Transverse colon (tissue), 4 donors: ENCODE measurements around the gene KIF20B. TPM values are rescaled to one million over a fixed set of nuclear protein-coding genes. Genes with fewer than 3 reads are reported as not detected.

Source experiments
- DNase-seq: peaks from one replicate; pipeline ENCODE4 v3.0.0-alpha.2; 2019
- H3K27ac ChIP-seq, 4 donors: fragments of 200-600 bp; sonication (generic); 2 replicates each; pipeline ENCODE4 v1.5.1; 2016 to 2018; ENCODE audit warnings: inconsistent platforms in 4 of 4
- H3K27me3 ChIP-seq: fragments of 200-600 bp; sonication (generic); 2 replicates; pipeline ENCODE4 v1.5.1; 2017; ENCODE audit warnings: inconsistent platforms
- H3K36me3 ChIP-seq, 4 donors: fragments of 200-600 bp; sonication (generic); 2 replicates each; pipeline ENCODE4 v1.5.1; 2017 to 2019; ENCODE audit warnings: inconsistent platforms in 4 of 4
- H3K4me1 ChIP-seq, 4 donors: fragments of 200-600 bp; sonication (generic); 2 replicates each; pipeline ENCODE4 v1.5.1; 2017 to 2020; ENCODE audit warnings: inconsistent platforms in 4 of 4
- H3K4me3 ChIP-seq, 4 donors: fragments of 200-600 bp; sonication (generic); 1 replicate in 1 of 4; 2 replicates in 3 of 4; pipeline versions ENCODE4 v1.5.1 to v1.6.1; 2017 to 2019; ENCODE audit warnings: inconsistent platforms in 4 of 4
- H3K9me3 ChIP-seq, 2 donors: fragments of 200-600 bp; sonication (generic); 2 replicates each; pipeline ENCODE4 v1.5.1; 2017 to 2019; ENCODE audit warnings: inconsistent platforms in 2 of 2
- EP300 ChIP-seq: sonication (generic); formaldehyde crosslinking; IDR thresholded peaks from one replicate; pipeline ENCODE4 v1.6.1; 2017; ENCODE audit warnings: antibody characterized with exemption, low read depth
- POLR2A ChIP-seq: fragments of 450-650 bp; IDR thresholded peaks from one replicate; pipeline ENCODE4 v1.6.1; 2016; ENCODE audit warnings: antibody characterized with exemption, mild to moderate bottlenecking, moderate library complexity
- POLR2AphosphoS5 ChIP-seq, 3 donors: sonication (generic); formaldehyde crosslinking; IDR thresholded peaks; one replicate each; pipeline ENCODE4 v1.6.1; 2016; ENCODE audit warnings: antibody characterized with exemption in 3 of 3
- WGBS, 2 donors: methylation state at CpG; one replicate each; pipeline ENCODE4 v1.1.5; 2018; ENCODE audit warnings: low coverage in 1 of 2; 5-methylcytosine and 5-hydroxymethylcytosine counted together
- in situ Hi-C, 4 donors: fragments of 200-750 bp; cut with MboI; loops; one replicate each; pipeline versions ENCODE4 v1.15.0 to v1.15.1; 2017; ENCODE audit warnings: low sequenced_read_pairs in 3 of 4, low pct_ligation_motif_present in 1 of 4, low pct_unique_long_range_greater_than_20kb in 1 of 4
- intact Hi-C: fragments of 100-400 bp; cut with DNase I; formaldehyde crosslinking; loops from one replicate; pipeline ENCODE4 v1.15.1; 2023; ENCODE audit warnings: low total_unique reads
- total RNA-seq, 4 donors: library from RNA; depleted of rRNA; stranded (reverse); fragments of >200 nt; gene quantifications; one replicate each; pipeline ENCODE4 v1.1.0, GENCODE V29; 2016
- TF ChIP-seq, protein P1 (sequence below), 5 experiments: fragments of 200-600 bp in 3 of 5; fragments of 450-650 bp in 2 of 5; sonication (generic) in 3 of 5; IDR thresholded peaks; 1 replicate in 2 of 5; 2 replicates in 3 of 5; pipeline ENCODE4 v1.5.1; 2016 to 2017; ENCODE audit warnings: antibody characterized with exemption in 5 of 5, inconsistent platforms in 3 of 5, mild to moderate bottlenecking in 2 of 5, moderate library complexity in 1 of 5

The KIF20B gene
- total RNA-seq, 4 donors from 2014 or later, result 0.37 to 3.3 (median 2.5) TPM

DNA sequence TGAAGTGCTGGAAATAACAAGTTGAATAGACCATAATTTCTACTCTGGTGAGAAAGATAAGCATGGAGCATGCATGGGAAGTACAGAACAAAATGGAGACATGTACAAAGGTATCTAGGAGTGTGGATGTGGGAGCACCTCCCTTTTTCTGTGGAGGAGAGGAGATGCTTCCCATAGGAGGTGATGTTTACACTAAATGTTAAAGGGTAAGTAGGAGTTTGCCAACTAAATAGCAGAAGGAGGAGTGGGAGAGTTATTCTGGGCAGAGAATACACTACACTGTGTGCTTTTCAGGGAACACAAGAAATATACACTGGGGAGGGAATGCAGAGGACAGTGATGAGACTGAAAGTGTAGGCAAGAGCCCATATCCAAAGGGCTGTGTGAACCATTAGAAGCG is 35.3 kb upstream of the KIF20B start:
- no peak overlapping the region for H3K4me3 ChIP-seq
- no peaks in the 10 kb centered on the region for H3K27me3 ChIP-seq
- peaks cover 0 to 22% (median 3%) of the 10 kb centered on the region in 4 donors for H3K4me1 ChIP-seq
- H3K27ac ChIP-seq, result no peak overlapping the region
- TF ChIP-seq EP300 (no peak), POLR2AphosphoS5 (IDR thresholded peaks at IDR 0.05) (no peak), POLR2A (no peak)
- TF ChIP-seq, protein P1, sequence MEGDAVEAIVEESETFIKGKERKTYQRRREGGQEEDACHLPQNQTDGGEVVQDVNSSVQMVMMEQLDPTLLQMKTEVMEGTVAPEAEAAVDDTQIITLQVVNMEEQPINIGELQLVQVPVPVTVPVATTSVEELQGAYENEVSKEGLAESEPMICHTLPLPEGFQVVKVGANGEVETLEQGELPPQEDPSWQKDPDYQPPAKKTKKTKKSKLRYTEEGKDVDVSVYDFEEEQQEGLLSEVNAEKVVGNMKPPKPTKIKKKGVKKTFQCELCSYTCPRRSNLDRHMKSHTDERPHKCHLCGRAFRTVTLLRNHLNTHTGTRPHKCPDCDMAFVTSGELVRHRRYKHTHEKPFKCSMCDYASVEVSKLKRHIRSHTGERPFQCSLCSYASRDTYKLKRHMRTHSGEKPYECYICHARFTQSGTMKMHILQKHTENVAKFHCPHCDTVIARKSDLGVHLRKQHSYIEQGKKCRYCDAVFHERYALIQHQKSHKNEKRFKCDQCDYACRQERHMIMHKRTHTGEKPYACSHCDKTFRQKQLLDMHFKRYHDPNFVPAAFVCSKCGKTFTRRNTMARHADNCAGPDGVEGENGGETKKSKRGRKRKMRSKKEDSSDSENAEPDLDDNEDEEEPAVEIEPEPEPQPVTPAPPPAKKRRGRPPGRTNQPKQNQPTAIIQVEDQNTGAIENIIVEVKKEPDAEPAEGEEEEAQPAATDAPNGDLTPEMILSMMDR (IDR thresholded peaks at IDR 0.05), result no peak
- intact Hi-C loops (no loop called here), in situ Hi-C loops (no loop called here)
- DNase-seq, result no peak
- H3K9me3 ChIP-seq, result no peaks in the 10 kb centered on the region
- WGBS, 2 donors, result 83 to 90% methylated on average over 1 of the region's 1 CpG
- no peaks in the 10 kb centered on the region for H3K36me3 ChIP-seq

DNA sequence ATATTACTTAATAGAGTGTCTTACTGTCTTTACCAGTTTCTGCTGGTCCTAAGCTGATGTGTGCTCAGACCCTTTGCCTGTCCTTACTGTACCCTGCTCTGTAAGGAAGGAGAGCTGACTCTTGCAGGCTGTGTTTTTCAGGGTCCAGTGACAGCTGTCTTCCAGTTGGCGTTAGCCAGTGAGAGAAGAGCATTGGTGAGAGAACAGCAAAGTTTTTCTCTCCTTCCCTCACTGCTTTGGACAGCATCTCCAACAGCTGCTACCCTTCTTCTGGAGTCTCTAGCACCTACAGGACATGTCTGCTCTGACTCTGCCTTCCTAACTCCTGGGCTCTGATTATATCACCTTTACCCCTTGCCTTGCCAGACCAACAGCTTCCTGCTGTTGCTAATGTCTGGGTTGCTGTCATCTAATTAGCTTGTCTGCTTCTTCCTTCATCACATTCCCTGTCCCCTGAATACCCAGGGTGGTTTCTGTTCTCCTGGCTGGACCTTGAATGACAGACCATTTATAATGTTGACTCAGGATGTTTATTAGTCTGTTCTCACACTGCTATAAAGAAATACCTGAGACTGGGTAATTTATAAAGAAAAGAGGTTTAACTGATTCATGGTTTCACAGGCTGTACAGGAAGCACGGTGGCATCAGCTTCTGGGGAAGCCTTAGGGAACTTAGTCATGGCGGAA is 32.9 kb upstream of the KIF20B start:
- DNase-seq, result peak; percentile 27
- intact Hi-C loops (no loop called here), in situ Hi-C loops (no loop called here)
- Histone ChIP-seq H3K4me1 (peaks cover 0 to 22% (median 3%) of the 10 kb centered on the region in 4 donors), H3K27ac (peak overlapping the region in 3 of 4 donors; percentile 56 to 82 (median 75)), H3K4me3 (no peak overlapping the region), H3K27me3 (no peaks in the 10 kb centered on the region), H3K9me3 (no peaks in the 10 kb centered on the region), H3K36me3 (no peaks in the 10 kb centered on the region)
- 50% methylated on average over 3 of the region's 3 CpGs; no CpG with 5 or more reads in 1 of the 2 donors for WGBS, 2 donors
- TF ChIP-seq POLR2A, result peak; percentile 61
- TF ChIP-seq, protein P1 (IDR thresholded peaks at IDR 0.05), result no peak
- TF ChIP-seq POLR2AphosphoS5 (IDR thresholded peaks at IDR 0.05), result peak in 2 of 3 donors; percentile 58 to 59

DNA sequence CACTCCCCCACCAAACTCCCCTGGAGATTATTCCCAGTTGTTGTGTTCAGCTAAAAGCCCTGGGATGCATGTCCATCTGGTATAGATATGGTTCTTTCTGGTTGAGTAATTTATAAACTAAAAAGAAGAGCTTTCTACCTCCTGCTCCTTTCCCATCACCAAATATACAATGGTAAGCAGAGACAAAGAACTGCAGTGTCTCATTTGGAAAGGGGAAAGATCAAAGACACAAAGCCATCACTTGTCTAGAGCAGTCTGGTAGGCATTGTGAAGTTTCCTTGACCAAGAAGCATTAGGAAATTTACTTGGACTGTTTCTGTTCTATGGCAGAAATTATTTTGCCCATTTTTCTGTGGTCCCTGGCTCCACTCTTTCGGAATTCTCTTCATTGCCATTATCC is 31.4 kb upstream of the KIF20B start:
- no peak for DNase-seq
- Histone ChIP-seq H3K27me3 (no peaks in the 10 kb centered on the region), H3K9me3 (no peaks in the 10 kb centered on the region), H3K27ac (no peak overlapping the region), H3K4me1 (peaks cover 0 to 17% (median 0%) of the 10 kb centered on the region in 4 donors), H3K36me3 (no peaks in the 10 kb centered on the region), H3K4me3 (no peak overlapping the region)
- TF ChIP-seq POLR2AphosphoS5 (IDR thresholded peaks at IDR 0.05) (no peak), POLR2A (no peak), EP300 (no peak)
- TF ChIP-seq, protein P1 (IDR thresholded peaks at IDR 0.05), result no peak
- intact Hi-C loops, result no loop called here
- in situ Hi-C loops, result no loop called here
- 83 to 93% methylated on average over 1 of the region's 1 CpG for WGBS, 2 donors

DNA sequence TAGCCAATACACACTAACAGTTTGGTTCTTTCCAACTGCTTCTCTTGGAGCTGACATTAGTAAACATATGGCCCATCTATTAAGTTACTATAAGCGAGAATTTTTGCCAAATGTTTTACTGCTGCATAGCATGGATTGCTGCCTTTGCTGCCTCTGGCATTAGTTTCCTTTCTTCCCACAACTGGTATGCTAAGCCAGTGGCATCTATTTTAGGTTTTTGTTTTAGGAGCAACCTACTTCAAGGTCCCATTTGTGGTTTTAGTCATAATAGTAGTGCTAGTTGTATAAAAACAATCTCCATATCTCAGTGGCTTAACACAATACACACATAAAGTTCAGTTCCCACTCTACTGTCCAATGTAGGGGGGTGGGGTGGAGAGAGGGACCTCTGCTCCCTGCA is 30.5 kb upstream of the KIF20B start:
- Histone ChIP-seq H3K4me1 (peaks cover 0 to 15% (median 0%) of the 10 kb centered on the region in 4 donors), H3K4me3 (no peak overlapping the region), H3K27ac (no peak overlapping the region), H3K36me3 (no peaks in the 10 kb centered on the region), H3K9me3 (no peaks in the 10 kb centered on the region), H3K27me3 (no peaks in the 10 kb centered on the region)
- in situ Hi-C loops, result no loop called here
- WGBS, 2 donors, result 77% methylated on average over 1 of the region's 1 CpG; no CpG with 5 or more reads in 1 of the 2 donors
- no peak for DNase-seq
- intact Hi-C loops, result no loop called here
- TF ChIP-seq POLR2A, result no peak
- no peak for TF ChIP-seq POLR2AphosphoS5 (IDR thresholded peaks at IDR 0.05)
- no peak for TF ChIP-seq EP300
- TF ChIP-seq, protein P1 (IDR thresholded peaks at IDR 0.05), result no peak
